Fibroblast of lung (primary cell): Measurements from ENCODE around the gene JDP2. TPM values are rescaled to one million over a fixed set of nuclear protein-coding genes. Genes with fewer than 3 reads are reported as not detected.

Source experiments
- DNase-seq, 2 donors: peaks; one replicate each; pipeline versions ENCODE4 v3.0.0 to v3.0.0-alpha.2; 2010; ENCODE audit warnings: low read depth in 2 of 2
- H2AFZ ChIP-seq: 2 replicates; pipeline ENCODE4 v1.5.1; 2012; ENCODE audit warnings: low read length, control low read depth, inconsistent platforms
- H3K27ac ChIP-seq: 2 replicates; pipeline ENCODE4 v1.5.1; 2011; ENCODE audit warnings: low read length, control low read depth; ENCODE audit not compliant: insufficient read depth
- H3K27me3 ChIP-seq: 2 replicates; pipeline ENCODE4 v1.5.1; 2011; ENCODE audit warnings: mild to moderate bottlenecking, low read length; ENCODE audit not compliant: control insufficient read depth, insufficient read depth
- H3K36me3 ChIP-seq: 2 replicates; pipeline ENCODE4 v1.5.1; 2011; ENCODE audit warnings: low read length; ENCODE audit not compliant: control insufficient read depth, insufficient read depth
- H3K4me1 ChIP-seq: 2 replicates; pipeline ENCODE4 v1.5.1; 2011; ENCODE audit warnings: low read length; ENCODE audit not compliant: control insufficient read depth, insufficient read depth; ENCODE audit errors: extremely low read depth
- H3K4me2 ChIP-seq: 2 replicates; pipeline ENCODE4 v1.5.1; 2011; ENCODE audit warnings: low read length, control low read depth; ENCODE audit not compliant: insufficient read depth; ENCODE audit errors: extremely low read depth
- H3K4me3 ChIP-seq, 4 experiments: fragments of 200-600 bp in 1 of 4; sonication (generic) in 1 of 4; replicated peaks in 1 of 4; 2 replicates each; pipeline ENCODE4 v1.5.1; 2011 to 2016; ENCODE audit warnings: low read length in 4 of 4, low read depth in 3 of 4, mild to moderate bottlenecking in 3 of 4, control low read depth in 2 of 4, inconsistent platforms in 1 of 4, mixed read lengths in 1 of 4; ENCODE audit not compliant: insufficient read depth in 1 of 4; ENCODE audit errors: control extremely low read depth in 1 of 4
- H3K79me2 ChIP-seq: 2 replicates; pipeline ENCODE4 v1.5.1; 2012; ENCODE audit warnings: mild to moderate bottlenecking, low read length, inconsistent platforms; ENCODE audit not compliant: control insufficient read depth, insufficient read depth
- H3K9ac ChIP-seq: 2 replicates; pipeline ENCODE4 v1.5.1; 2011; ENCODE audit warnings: mild to moderate bottlenecking, low read length, control low read depth; ENCODE audit not compliant: insufficient read depth
- H3K9me3 ChIP-seq: 2 replicates; pipeline ENCODE4 v1.5.1; 2012; ENCODE audit warnings: low read depth, low read length; ENCODE audit not compliant: control insufficient read depth, insufficient read depth
- H4K20me1 ChIP-seq: 2 replicates; pipeline ENCODE4 v1.5.1; 2011; ENCODE audit warnings: low read length; ENCODE audit not compliant: control insufficient read depth, insufficient read depth; ENCODE audit errors: extremely low read depth
- CTCF ChIP-seq, 2 donors: IDR thresholded peaks in 1 of 2; conservative IDR thresholded peaks in 1 of 2; 1 replicate in 1 of 2; 2 replicates in 1 of 2; pipeline ENCODE4 v1.5.1; 2011 to 2012; ENCODE audit warnings: low read length in 2 of 2, control low read depth in 1 of 2, inconsistent platforms in 1 of 2, low read depth in 1 of 2, mild to moderate bottlenecking in 1 of 2
- EZH2 ChIP-seq: IDR thresholded peaks from 2 replicates; pipeline ENCODE4 v1.5.1; 2012; ENCODE audit warnings: low read length, control low read depth, mild to moderate bottlenecking; ENCODE audit errors: missing control alignments
- polyA plus RNA-seq, 2 donors: library from polyadenylated mRNA; depleted of rRNA in 1 of 2; stranded (reverse) in 1 of 2; unstranded in 1 of 2; fragments of >200 nt; gene quantifications; 2 replicates each; pipeline ENCODE4 v1.2.1, GENCODE V29; 2011 to 2012; ENCODE audit warnings: missing spikeins in 1 of 2
- total RNA-seq: library from RNA; depleted of rRNA; stranded (reverse); fragments of >200 nt; gene quantifications from 2 replicates; pipeline ENCODE4 v1.2.1, GENCODE V29; 2014

Gene JDP2
- total and polyA plus RNA-seq, 2 donors (not counting 1 experiment from before 2014, with no cell fraction given), result 40.8 to 95.3 TPM

GRCh38 chr14:75521415-75522199, 93.8 kb downstream of the JDP2 start:
- TF ChIP-seq EZH2 (no peak), CTCF (conservative IDR thresholded peaks at IDR 0.05 in 1 of 2, IDR thresholded peaks at IDR 0.05 in 1 of 2; ENCODE audit: low read depth in 1 of 2, low read length in 2 of 2) (no peak)
- no peaks in the 10 kb centered on the region for H3K79me2 ChIP-seq
- DNase-seq, result no peak
- H3K4me3 ChIP-seq, result no peak overlapping the region
- H3K4me2 ChIP-seq, result no peak overlapping the region
- no peaks in the 10 kb centered on the region for H3K27me3 ChIP-seq
- no peaks in the 10 kb centered on the region for H3K9me3 ChIP-seq
- no peak overlapping the region for H3K9ac ChIP-seq
- no peak overlapping the region for H2AFZ ChIP-seq
- H4K20me1 ChIP-seq, result no peaks in the 10 kb centered on the region
- H3K4me1 ChIP-seq, result no peaks in the 10 kb centered on the region
- H3K36me3 ChIP-seq, result no peaks in the 10 kb centered on the region
- no peak overlapping the region for H3K27ac ChIP-seq

GRCh38 chr14:75522224-75522982, 94.6 kb downstream of the JDP2 start, which contains the start of gene BATF:
BATF (plus strand) TSS chr14:75522469; CDS start chr14:75522683, 214 bp downstream.
- TF ChIP-seq EZH2 (no peak), CTCF (conservative IDR thresholded peaks at IDR 0.05 in 1 of 2, IDR thresholded peaks at IDR 0.05 in 1 of 2; ENCODE audit: low read depth in 1 of 2, low read length in 2 of 2) (no peak)
- Histone ChIP-seq H3K9ac (no peak within 1 kb of the TSS), H3K36me3 (no peaks in the 10 kb centered on the region), H3K27me3 (peaks cover under 1% of the 10 kb centered on the region), H3K9me3 (no peaks in the 10 kb centered on the region), H3K79me2 (no peaks in the 10 kb centered on the region), H4K20me1 (no peaks in the 10 kb centered on the region), H3K27ac (no peak within 1 kb of the TSS), H3K4me1 (no peaks in the 10 kb centered on the region), H3K4me2 (no peak within 1 kb of the TSS), H3K4me3 (no peak within 1 kb of the TSS), H2AFZ (no peak within 1 kb of the TSS)
- DNase-seq, result no peak

- DNase-seq, result no peak
- no peaks in the 10 kb centered on the region for H3K4me1 ChIP-seq
- H3K9ac ChIP-seq, result no peak overlapping the region
- H4K20me1 ChIP-seq, result no peaks in the 10 kb centered on the region
- no peak overlapping the region for H3K4me3 ChIP-seq
- TF ChIP-seq CTCF (conservative IDR thresholded peaks at IDR 0.05 in 1 of 2, IDR thresholded peaks at IDR 0.05 in 1 of 2; ENCODE audit: low read depth in 1 of 2, low read length in 2 of 2), result no peak
- TF ChIP-seq EZH2, result no peak
- H3K4me2 ChIP-seq, result no peak overlapping the region
- H3K9me3 ChIP-seq, result no peaks in the 10 kb centered on the region
- no peak overlapping the region for H3K27ac ChIP-seq
- no peak overlapping the region for H2AFZ ChIP-seq
- no peaks in the 10 kb centered on the region for H3K36me3 ChIP-seq
- peaks cover 5% of the 10 kb centered on the region for H3K27me3 ChIP-seq
- no peaks in the 10 kb centered on the region for H3K79me2 ChIP-seq
Observed at GRCh38 chr14:75522983-75523318, 95.1 kb downstream of the JDP2 start.
